PC-9 (cell line): ENCODE measurements around the gene C1orf167. TPM values are rescaled to one million over a fixed set of nuclear protein-coding genes. Genes with fewer than 3 reads are reported as not detected.

Experiments used
- BruUV-seq: library from RNA; stranded (reverse); fragments of 400-500 nt; replicated peaks from 2 replicates; lab custom pipeline; 2021; lab: Mats Ljungman, UMichigan
- CTCF ChIA-PET: fragments of 300-600 bp; sonication (Branson Sonifier 250); formaldehyde crosslinking; loops from one replicate; lab custom pipeline; 2022; ENCODE audit warnings: antibody characterized with exemption; lab: Charles Lee
- POLR2A ChIA-PET: fragments of 300-600 bp; sonication (Branson Sonifier 250); formaldehyde crosslinking; loops from one replicate; lab custom pipeline; 2022; ENCODE audit warnings: antibody characterized with exemption; ENCODE audit not compliant: unreplicated experiment; lab: Charles Lee
- DNase-seq, 2 experiments: peaks; one replicate each; pipeline versions ENCODE4 v3.0.0 to v3.0.0-alpha.2; 2015 to 2022; ENCODE audit warnings: mixed read lengths in 1 of 2
- H2AFZ ChIP-seq: fragments of 200-600 bp; sonication (generic); 2 replicates; pipeline ENCODE4 v1.8.1; 2017; ENCODE audit warnings: antibody characterized with exemption
- H3F3A ChIP-seq: fragments of 200-600 bp; sonication (generic); 2 replicates; pipeline ENCODE4 v1.8.1; 2017; ENCODE audit warnings: antibody characterized with exemption, mild to moderate bottlenecking, low read depth; ENCODE audit not compliant: insufficient read depth
- H3K27ac ChIP-seq: fragments of 200-600 bp; sonication (generic); 2 replicates; pipeline ENCODE4 v1.6.1; 2016; ENCODE audit warnings: mixed run types
- H3K27me3 ChIP-seq: fragments of 200-600 bp; sonication (generic); 2 replicates; pipeline ENCODE4 v1.6.1; 2016; ENCODE audit warnings: low read depth, mixed run types; ENCODE audit not compliant: insufficient read depth
- H3K36me3 ChIP-seq: fragments of 200-600 bp; sonication (generic); 2 replicates; pipeline ENCODE4 v1.6.1; 2016; ENCODE audit warnings: low read depth, mixed run types
- H3K4me1 ChIP-seq: fragments of 200-600 bp; sonication (generic); replicated peaks from 2 replicates; pipeline ENCODE4 v1.6.1; 2016; ENCODE audit warnings: mixed run types; ENCODE audit not compliant: insufficient read depth
- H3K4me2 ChIP-seq: fragments of 200-600 bp; sonication (generic); 2 replicates; pipeline ENCODE4 v1.6.1; 2017; ENCODE audit warnings: mixed run types
- H3K4me3 ChIP-seq: fragments of 200-600 bp; sonication (generic); 2 replicates; pipeline ENCODE4 v1.6.1; 2016; ENCODE audit warnings: mixed run types
- H3K79me2 ChIP-seq: fragments of 200-600 bp; sonication (generic); 2 replicates; pipeline ENCODE4 v1.6.1; 2017; ENCODE audit warnings: low read depth, mixed run types
- H3K9me2 ChIP-seq: fragments of 200-600 bp; sonication (generic); 2 replicates; pipeline ENCODE4 v1.8.1; 2017; ENCODE audit warnings: mild to moderate bottlenecking; ENCODE audit not compliant: insufficient read depth
- H3K9me3 ChIP-seq: fragments of 200-600 bp; sonication (generic); 2 replicates; pipeline ENCODE4 v1.8.1; 2016; ENCODE audit warnings: low read depth; ENCODE audit not compliant: insufficient read depth
- H4K20me1 ChIP-seq: fragments of 200-600 bp; sonication (generic); 2 replicates; pipeline ENCODE4 v1.8.1; 2017; ENCODE audit not compliant: insufficient read depth
- CTCF ChIP-seq: fragments of 200-600 bp; sonication (generic); conservative IDR thresholded peaks from 2 replicates; pipeline ENCODE4 v1.6.1; 2017; ENCODE audit warnings: mixed run types, antibody characterized with exemption, mild to moderate bottlenecking, moderate library complexity
- EZH2 ChIP-seq: fragments of 200-600 bp; sonication (generic); IDR thresholded peaks from 2 replicates; pipeline ENCODE4 v1.8.0; 2017; ENCODE audit warnings: antibody characterized with exemption, low read depth
- intact Hi-C: fragments of 100-400 bp; cut with micrococcal nuclease; formaldehyde crosslinking; loops from one replicate; pipeline ENCODE4 v1.10.0; 2022; ENCODE audit not compliant: unreplicated experiment
- total RNA-seq: library from RNA; stranded (reverse); gene quantifications from 2 replicates; pipeline ENCODE4 v1.2.3, GENCODE V29; 2021

The C1orf167 gene
- total RNA-seq, 1 experiment from 2014 or later: not detected

- peak; percentile 92 to 100 for DNase-seq
- ChIA-PET POLR2A (no interaction called here), CTCF (no interaction called here)
- no TSS peak for BruUV-seq
- Histone ChIP-seq H3K4me3 (peak within 1 kb of the TSS; percentile 87), H2AFZ (peak within 1 kb of the TSS; percentile 85), H3K4me1 (peaks cover 27% of the 10 kb centered on the region; the same call in 1 of the 2 replicates), H3K36me3 (no peaks in the 10 kb centered on the region), H3K27ac (peak within 1 kb of the TSS; percentile 82), H3K9me3 (no peaks in the 10 kb centered on the region), H3K27me3 (no peaks in the 10 kb centered on the region), H3F3A (peaks cover 8% of the 10 kb centered on the region; the same call in 1 of the 2 replicates), H3K4me2 (peak within 1 kb of the TSS; percentile 91), H3K79me2 (peaks cover 29% of the 10 kb centered on the region), H4K20me1 (no peaks in the 10 kb centered on the region), H3K9me2 (no peaks in the 10 kb centered on the region)
- TF ChIP-seq EZH2: no peak
- no peak for TF ChIP-seq CTCF
- intact Hi-C loops: loop anchor here (1.0 to 5.0 kb wide), 5 partner anchors 14 to 533 kb away; partner anchors contain the start of genes AGTRAP, FBXO6 and UBIAD1
These were observed 43.7 kb downstream of the C1orf167 start, which contains the start of the genes CLCN6 and MTHFR for GRCh38 chr1:11805422-11806306. TSS of gene CLCN6 (plus strand) at chr1:11806191. CDS start at chr1:11806263, 72 bp downstream. TSS of gene MTHFR (minus strand) at chr1:11805964. CDS start at chr1:11803116, 2,848 bp downstream.

- TF ChIP-seq CTCF: no peak
- H4K20me1 ChIP-seq: no peaks in the 10 kb centered on the region
- intact Hi-C loops: loop anchor here (1.0 to 5.0 kb wide), 4 partner anchors 15 to 534 kb away; partner anchors contain the start of genes AGTRAP, FBXO6 and UBIAD1
- H3K4me1 ChIP-seq: peaks cover 27% of the 10 kb centered on the region; the same call in 1 of the 2 replicates
- H3K27ac ChIP-seq: peak overlapping the region; percentile 60
- peak overlapping the region; percentile 76 for H3K4me3 ChIP-seq
- no peak for DNase-seq
- no peaks in the 10 kb centered on the region for H3K27me3 ChIP-seq
- peak overlapping the region; percentile 91 for H3K4me2 ChIP-seq
- H3K79me2 ChIP-seq: peaks cover 29% of the 10 kb centered on the region
- peaks cover 8% of the 10 kb centered on the region; the same call in 1 of the 2 replicates for H3F3A ChIP-seq
- CTCF ChIA-PET: interaction anchor here (0.6 to 0.9 kb wide), 2 partner anchors 15 to 148 kb away, joined by 4 read pairs; no protein-coding TSS in a partner anchor
- peak overlapping the region; percentile 85 for H2AFZ ChIP-seq
- no peaks in the 10 kb centered on the region for H3K9me2 ChIP-seq
- POLR2A ChIA-PET: interaction anchor here (0.6 to 0.7 kb wide), 3 partner anchors 19 to 210 kb away, joined by 3 to 14 read pairs (median 5); no protein-coding TSS in a partner anchor
- H3K9me3 ChIP-seq: no peaks in the 10 kb centered on the region
- TSS peak; percentile 69 for BruUV-seq
- no peaks in the 10 kb centered on the region for H3K36me3 ChIP-seq
These were observed 44.4 kb downstream of the C1orf167 start for GRCh38 chr1:11806307-11806936.

- H3K27me3 ChIP-seq: no peaks in the 10 kb centered on the region
- peak overlapping the region; percentile 60; the same call in 1 of the 2 replicates for H3K27ac ChIP-seq
- peak overlapping the region; percentile 76 for H3K4me3 ChIP-seq
- H3K4me1 ChIP-seq: peaks cover 27% of the 10 kb centered on the region; the same call in 1 of the 2 replicates
- H3F3A ChIP-seq: peaks cover 8% of the 10 kb centered on the region; the same call in 1 of the 2 replicates
- no peaks in the 10 kb centered on the region for H3K9me2 ChIP-seq
- H4K20me1 ChIP-seq: no peaks in the 10 kb centered on the region
- BruUV-seq: no TSS peak
- no peak for DNase-seq
- intact Hi-C loops: loop anchor here (5.0 kb wide), 3 partner anchors 70 to 535 kb away; partner anchors contain the start of genes AGTRAP, FBXO6 and UBIAD1
- POLR2A ChIA-PET: interaction anchor here (0.6 to 0.7 kb wide), 2 partner anchors 25 to 209 kb away, joined by 3 to 14 read pairs; no protein-coding TSS in a partner anchor
- TF ChIP-seq EZH2 (no peak), CTCF (no peak)
- CTCF ChIA-PET: interaction anchor here (0.6 to 0.9 kb wide), 2 partner anchors 15 to 147 kb away, joined by 4 read pairs; no protein-coding TSS in a partner anchor
- H3K79me2 ChIP-seq: peaks cover 29% of the 10 kb centered on the region
- no peaks in the 10 kb centered on the region for H3K9me3 ChIP-seq
- H2AFZ ChIP-seq: no peak overlapping the region
- H3K36me3 ChIP-seq: no peaks in the 10 kb centered on the region
- peak overlapping the region; percentile 91 for H3K4me2 ChIP-seq
These were observed 45.1 kb downstream of the C1orf167 start for GRCh38 chr1:11807133-11807532.
